Aorta (tissue), 5 donors: ENCODE results near the gene LRRC23. TPM values are rescaled to one million over a fixed set of nuclear protein-coding genes. Genes with fewer than 3 reads are reported as not detected.

Experiments
- ATAC-seq: fragments of 200-7000 bp; cut with Tn5 transposase; one replicate; pipeline ENCODE4 v1.9.1; 2022; ENCODE audit warnings: moderate library complexity; ENCODE audit not compliant: low FRiP score
- DNase-seq, 2 donors: peaks; one replicate each; pipeline ENCODE4 v3.0.0-alpha.2; 2020
- H3K27ac ChIP-seq, 2 donors: one replicate each; pipeline ENCODE4 v1.5.1; 2013; ENCODE audit warnings: low read length in 2 of 2, mild to moderate bottlenecking in 2 of 2, moderate library complexity in 2 of 2, control low read depth in 1 of 2, inconsistent platforms in 1 of 2, low read depth in 1 of 2
- H3K27me3 ChIP-seq, 2 donors: one replicate each; pipeline ENCODE4 v1.6.1; 2013; ENCODE audit warnings: control low read depth in 1 of 2, low read length in 1 of 2, mild to moderate bottlenecking in 1 of 2, moderate library complexity in 1 of 2; ENCODE audit not compliant: insufficient read depth in 2 of 2, control insufficient read depth in 1 of 2
- H3K36me3 ChIP-seq, 2 donors: one replicate each; pipeline ENCODE4 v1.6.1; 2013; ENCODE audit warnings: control low read depth in 1 of 2, low read length in 1 of 2, mild to moderate bottlenecking in 1 of 2; ENCODE audit not compliant: insufficient read depth in 2 of 2, control insufficient read depth in 1 of 2
- H3K4me1 ChIP-seq, 2 donors: one replicate each; pipeline ENCODE4 v1.6.1; 2013; ENCODE audit warnings: low read length in 2 of 2, control low read depth in 1 of 2, mild to moderate bottlenecking in 1 of 2, moderate library complexity in 1 of 2; ENCODE audit not compliant: insufficient read depth in 2 of 2, control insufficient read depth in 1 of 2
- H3K4me3 ChIP-seq, 2 donors: one replicate each; pipeline ENCODE4 v1.5.1; 2013; ENCODE audit warnings: low read length in 2 of 2, control low read depth in 1 of 2, mild to moderate bottlenecking in 1 of 2
- H3K9me3 ChIP-seq: one replicate; pipeline ENCODE4 v1.6.1; 2013; ENCODE audit warnings: mild to moderate bottlenecking, low read length; ENCODE audit not compliant: control insufficient read depth
- WGBS, 2 donors: extraction: QIAGEN DNeasy Blood & Tissue Kit; methylation state at CpG; one replicate each; pipeline ENCODE4 v1.1.7; 2013; 5-methylcytosine and 5-hydroxymethylcytosine counted together
- intact Hi-C, 2 donors: fragments of 100-400 bp; cut with DNase I; formaldehyde crosslinking; loops; one replicate each; pipeline versions ENCODE4 v1.14.2 to v1.15.0; 2022
- polyA plus RNA-seq, 2 donors: library from polyadenylated mRNA; stranded (reverse); fragments of 200-250 nt; gene quantifications; one replicate each; pipeline ENCODE4 v1.2.3, GENCODE V29; 2013
- total RNA-seq, 2 donors: library from RNA; stranded (reverse); fragmentation: NEBNext Ultra II Directional; extraction: Animal tissue kit (Norgen Biotek cat#: 25700); gene quantifications; one replicate each; pipeline ENCODE4 v1.2.1, GENCODE V29; 2021
- donor health status: healthy with polysubstance abuse.
- donor health status: Bipolar disorder and iron deficiency.
- donor health status: DM: no; HTN: no; CAD: no.
- donor health status: DM: no; HTN: no; CAD: no.
- donor health status: DM: yes; HTN: yes; CAD: no.

LRRC23 gene
- total and polyA plus RNA-seq, 4 donors, result 5.3 to 20.8 (median 14.0) TPM

DNA sequence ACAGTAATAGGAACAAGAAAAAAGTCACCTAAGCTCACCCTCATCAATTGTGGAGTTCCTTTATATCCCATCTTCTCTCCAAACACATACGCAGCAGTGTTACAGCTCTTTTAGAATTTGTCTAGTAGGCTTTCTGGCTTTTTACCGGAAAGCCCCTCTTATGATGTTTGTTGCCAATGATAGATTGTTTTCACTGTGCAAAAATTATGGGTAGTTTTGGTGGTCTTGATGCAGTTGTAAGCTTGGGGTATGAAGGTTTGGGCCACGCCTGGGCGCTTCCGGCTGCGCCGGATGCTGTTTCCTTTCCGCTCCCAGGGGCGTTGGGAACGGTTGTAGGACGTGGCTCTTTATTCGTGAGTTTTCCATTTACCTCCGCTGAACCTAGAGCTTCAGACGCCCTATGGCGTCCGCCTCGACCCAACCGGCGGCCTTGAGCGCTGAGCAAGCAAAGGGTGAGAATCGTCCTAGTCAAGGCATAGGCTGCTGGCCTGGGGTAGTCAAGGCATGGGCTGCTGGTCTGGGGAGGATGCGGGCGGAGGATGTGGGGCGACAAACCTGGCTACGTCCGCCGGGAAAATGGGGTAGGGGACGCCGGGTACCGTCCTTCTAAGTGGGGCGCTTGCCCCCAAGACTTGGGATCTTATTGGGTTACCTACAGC is 39.2 kb downstream of the LRRC23 start, which contains the start of the genes C12orf57 and RNU7-1:
TSS of gene C12orf57 (plus strand) at position 301 of the 659 bp plus-strand sequence. CDS start at position 401, 100 bp downstream.
TSS of gene RNU7-1 (plus strand) at position 95 of the 659 bp plus-strand sequence.
- peak within 1 kb of the TSS; percentile 93 to 99 for H3K27ac ChIP-seq
- peak; percentile 82 to 92 for DNase-seq
- peak within 1 kb of the TSS; percentile 34 to 70 for H3K4me3 ChIP-seq
- ATAC-seq, result peak; percentile 83
- peaks cover 0 to 4% of the 10 kb centered on the region in 2 donors for H3K27me3 ChIP-seq
- 0% methylated on average over 31 of the region's 31 CpGs for WGBS, 2 donors
- intact Hi-C loops, result loop anchor here (2.0 to 5.0 kb wide), 2 partner anchors 77 to 165 kb away; partner anchors contain the start of genes C1RL (in 1 of the 2) and TPI1 (in 1 of the 2)
- no peaks in the 10 kb centered on the region for H3K9me3 ChIP-seq
- peaks cover 0 to 3% of the 10 kb centered on the region in 2 donors for H3K36me3 ChIP-seq
- no peaks in the 10 kb centered on the region for H3K4me1 ChIP-seq

DNA sequence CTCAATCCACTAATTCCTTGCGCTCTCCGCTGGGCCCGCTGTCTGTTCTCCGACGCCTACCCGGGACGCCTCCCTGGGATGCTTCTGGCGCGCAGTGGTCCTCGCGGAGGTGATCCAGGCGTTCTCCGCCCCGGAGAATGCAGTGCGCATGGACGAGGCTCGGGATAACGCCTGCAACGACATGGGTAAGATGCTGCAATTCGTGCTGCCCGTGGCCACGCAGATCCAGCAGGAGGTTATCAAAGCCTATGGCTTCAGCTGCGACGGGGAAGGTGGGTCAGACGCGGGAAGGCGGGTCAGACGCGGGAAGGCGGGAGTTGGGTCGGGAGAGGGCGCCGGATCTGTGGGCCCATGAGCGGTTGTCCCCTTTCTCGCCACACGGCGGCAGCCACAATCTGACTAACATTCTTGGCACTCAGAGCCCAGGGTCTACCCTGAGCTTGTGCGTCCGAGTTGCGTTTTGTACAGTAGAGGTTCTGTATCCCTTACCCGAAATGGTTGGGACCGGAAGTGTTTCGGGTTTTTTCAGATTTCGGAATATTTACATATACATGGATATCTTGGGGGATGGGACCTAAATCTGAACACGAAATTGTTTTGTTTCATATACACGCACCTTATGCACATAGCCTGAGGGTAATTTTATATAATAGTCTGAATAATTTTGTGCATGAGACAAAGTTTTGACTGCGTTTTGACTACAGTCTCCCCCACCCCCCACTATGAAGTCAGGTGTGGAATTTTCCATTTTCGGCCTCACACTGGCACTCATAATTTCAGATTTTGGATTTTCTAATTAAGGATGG is 40.0 kb downstream of the LRRC23 start:
- H3K36me3 ChIP-seq, result peaks cover 0 to 3% of the 10 kb centered on the region in 2 donors
- DNase-seq, result peak; percentile 96 to 97
- H3K27me3 ChIP-seq, result peaks cover 0 to 4% of the 10 kb centered on the region in 2 donors
- peak overlapping the region; percentile 34 to 70 for H3K4me3 ChIP-seq
- peak overlapping the region; percentile 93 to 99 for H3K27ac ChIP-seq
- peak; percentile 90 for ATAC-seq
- no peaks in the 10 kb centered on the region for H3K4me1 ChIP-seq
- H3K9me3 ChIP-seq, result no peaks in the 10 kb centered on the region
- intact Hi-C loops, result loop anchor here (2.0 to 5.0 kb wide), 3 partner anchors 77 to 168 kb away; partner anchors contain the start of genes C1RL (in 1 of the 2) and TPI1 (in 1 of the 2)
- WGBS, 2 donors, result 1% methylated on average over 48 of the region's 48 CpGs

GRCh38 chr12:6945613-6946012 is 41.0 kb downstream of the LRRC23 start:
- Histone ChIP-seq H3K36me3 (peaks cover 0 to 2% of the 10 kb centered on the region in 2 donors), H3K27ac (no peak overlapping the region), H3K4me3 (no peak overlapping the region), H3K4me1 (no peaks in the 10 kb centered on the region), H3K9me3 (no peaks in the 10 kb centered on the region), H3K27me3 (peaks cover 0 to 4% of the 10 kb centered on the region in 2 donors)
- no peak for DNase-seq
- no peak for ATAC-seq
- intact Hi-C loops, result loop anchor here (2.0 to 5.0 kb wide), 2 partner anchors 163 to 167 kb away; partner anchors contain the start of gene C1RL (in 1 of the 2)
- WGBS, 2 donors, result 81 to 84% methylated on average over 11 of the region's 11 CpGs

GRCh38 chr12:6946033-6946919 is 41.7 kb downstream of the LRRC23 start:
- H3K27ac ChIP-seq, result no peak overlapping the region
- H3K4me3 ChIP-seq, result no peak overlapping the region
- H3K36me3 ChIP-seq, result no peaks in the 10 kb centered on the region
- no peaks in the 10 kb centered on the region for H3K9me3 ChIP-seq
- peaks cover 0 to 4% of the 10 kb centered on the region in 2 donors for H3K27me3 ChIP-seq
- 43% methylated on average over 32 of the region's 32 CpGs for WGBS, 2 donors
- no peaks in the 10 kb centered on the region for H3K4me1 ChIP-seq
- ATAC-seq (no peak), DNase-seq (no peak)
- intact Hi-C loops, result loop anchor here in 1 of 2 donors (5.0 kb wide), 1 partner anchor 166 kb away; no protein-coding TSS in a partner anchor

- DNase-seq (peak in 1 of 2 donors; percentile 71), ATAC-seq (no peak)
- Histone ChIP-seq H3K27ac (no peak overlapping the region), H3K4me1 (no peaks in the 10 kb centered on the region), H3K4me3 (no peak overlapping the region), H3K27me3 (peaks cover 0 to 4% of the 10 kb centered on the region in 2 donors), H3K9me3 (no peaks in the 10 kb centered on the region), H3K36me3 (no peaks in the 10 kb centered on the region)
- intact Hi-C loops, result loop anchor here in 1 of 2 donors (5.0 kb wide), 1 partner anchor 165 kb away; no protein-coding TSS in a partner anchor
- WGBS, 2 donors, result 72 to 74% methylated on average over 8 of the region's 8 CpGs
Observed at GRCh38 chr12:6946920-6947374, 42.3 kb downstream of the LRRC23 start.

DNA sequence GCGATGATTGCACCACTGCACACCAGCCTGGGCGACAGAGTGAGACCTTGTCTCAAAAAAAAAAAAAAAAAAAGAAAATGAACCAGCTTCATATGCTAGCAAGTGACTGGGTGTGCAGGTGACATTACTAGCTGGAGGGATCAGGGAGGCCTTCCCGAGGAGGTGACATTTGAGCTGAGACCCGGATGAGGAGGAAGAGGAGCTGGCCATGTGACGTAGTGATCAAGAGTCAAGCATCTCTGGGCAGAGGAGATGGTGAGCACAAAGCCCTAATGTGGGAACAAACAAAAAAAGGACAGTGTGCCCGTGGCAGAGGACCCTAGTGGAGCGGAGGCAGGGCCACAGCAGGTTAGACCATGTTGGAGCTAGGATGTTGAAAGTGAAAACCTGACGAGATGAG is 43.0 kb downstream of the LRRC23 start:
- intact Hi-C loops, result loop anchor here in 1 of 2 donors (5.0 kb wide), 1 partner anchor 165 kb away; no protein-coding TSS in a partner anchor
- no peak for ATAC-seq
- 79 to 83% methylated on average over 8 of the region's 8 CpGs for WGBS, 2 donors

GRCh38 chr12:6948873-6949594 is 44.4 kb downstream of the LRRC23 start:
- intact Hi-C loops, result loop anchor here in 1 of 2 donors (5.0 kb wide), 1 partner anchor 163 kb away; no protein-coding TSS in a partner anchor
- ATAC-seq (no peak), DNase-seq (peak; percentile 42 to 68)
- Histone ChIP-seq H3K27me3 (peaks cover 0 to under 1% of the 10 kb centered on the region in 2 donors), H3K4me3 (no peak overlapping the region), H3K9me3 (no peaks in the 10 kb centered on the region), H3K4me1 (no peaks in the 10 kb centered on the region), H3K27ac (no peak overlapping the region), H3K36me3 (no peaks in the 10 kb centered on the region)
- WGBS, 2 donors, result 84% methylated on average over 15 of the region's 15 CpGs

More for the DNA sequence above, 43.0 kb downstream of the LRRC23 start:
- Histone ChIP-seq H3K27ac (no peak overlapping the region), H3K4me3 (no peak overlapping the region), H3K9me3 (no peaks in the 10 kb centered on the region), H3K36me3 (no peaks in the 10 kb centered on the region), H3K4me1 (no peaks in the 10 kb centered on the region), H3K27me3 (peaks cover 0 to 4% of the 10 kb centered on the region in 2 donors)
- peak; percentile 32 to 39 for DNase-seq
